ENCODE results near the gene AFAP1L2.
A peak's percentile ranks its signal among the peaks of the same experiment; 100 is the strongest.

AFAP1L2 gene, protein sequence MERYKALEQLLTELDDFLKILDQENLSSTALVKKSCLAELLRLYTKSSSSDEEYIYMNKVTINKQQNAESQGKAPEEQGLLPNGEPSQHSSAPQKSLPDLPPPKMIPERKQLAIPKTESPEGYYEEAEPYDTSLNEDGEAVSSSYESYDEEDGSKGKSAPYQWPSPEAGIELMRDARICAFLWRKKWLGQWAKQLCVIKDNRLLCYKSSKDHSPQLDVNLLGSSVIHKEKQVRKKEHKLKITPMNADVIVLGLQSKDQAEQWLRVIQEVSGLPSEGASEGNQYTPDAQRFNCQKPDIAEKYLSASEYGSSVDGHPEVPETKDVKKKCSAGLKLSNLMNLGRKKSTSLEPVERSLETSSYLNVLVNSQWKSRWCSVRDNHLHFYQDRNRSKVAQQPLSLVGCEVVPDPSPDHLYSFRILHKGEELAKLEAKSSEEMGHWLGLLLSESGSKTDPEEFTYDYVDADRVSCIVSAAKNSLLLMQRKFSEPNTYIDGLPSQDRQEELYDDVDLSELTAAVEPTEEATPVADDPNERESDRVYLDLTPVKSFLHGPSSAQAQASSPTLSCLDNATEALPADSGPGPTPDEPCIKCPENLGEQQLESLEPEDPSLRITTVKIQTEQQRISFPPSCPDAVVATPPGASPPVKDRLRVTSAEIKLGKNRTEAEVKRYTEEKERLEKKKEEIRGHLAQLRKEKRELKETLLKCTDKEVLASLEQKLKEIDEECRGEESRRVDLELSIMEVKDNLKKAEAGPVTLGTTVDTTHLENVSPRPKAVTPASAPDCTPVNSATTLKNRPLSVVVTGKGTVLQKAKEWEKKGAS

DNA sequence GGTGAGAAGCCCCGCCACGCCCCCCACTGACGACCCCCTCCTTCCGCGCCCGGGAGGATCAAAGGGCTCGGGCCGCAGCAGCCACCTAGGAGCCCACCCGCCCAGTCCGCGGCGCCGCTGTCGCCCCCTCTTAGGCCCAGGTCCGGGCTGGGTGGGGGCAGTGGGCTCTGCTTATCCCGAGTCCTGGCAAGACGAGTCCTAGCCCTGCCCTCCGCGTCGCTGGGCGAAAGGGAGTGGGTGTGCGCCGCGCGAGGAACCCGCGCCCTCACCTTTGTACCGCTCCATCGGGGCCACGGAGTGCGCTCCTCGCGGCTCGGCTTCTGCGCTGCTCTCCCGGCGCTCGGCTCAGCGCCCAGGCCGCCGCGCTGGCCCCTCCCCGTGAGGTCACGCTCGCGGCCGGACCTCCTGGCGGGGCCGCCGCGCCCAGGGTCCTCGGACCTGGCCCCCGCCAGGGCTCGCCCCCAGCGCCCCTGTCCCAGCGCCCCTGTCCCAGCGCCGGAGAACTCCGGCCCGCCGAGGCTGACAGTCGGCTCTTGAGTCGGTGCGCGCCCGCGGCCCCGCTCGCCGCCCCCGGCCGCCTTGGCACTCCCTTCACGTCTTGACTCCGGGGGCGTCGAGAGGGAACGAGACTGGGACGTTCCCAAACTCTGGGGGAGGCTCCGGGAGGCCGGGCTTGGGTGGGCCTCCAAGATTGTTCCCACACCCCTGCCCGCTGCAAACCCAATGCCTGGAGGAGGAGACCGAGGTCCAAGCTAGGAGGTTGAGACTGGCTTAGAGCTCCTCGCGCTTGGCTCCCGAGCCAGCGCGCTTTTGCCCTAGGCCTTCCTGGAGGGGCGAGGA is at the start of gene AFAP1L2:
TSS of gene AFAP1L2 (minus strand) at position 332 of the 840 bp plus-strand sequence. CDS start at position 285, 47 bp downstream.
- CTCF ChIA-PET = interaction anchor here (0.7 to 2.8 kb wide), 5 partner anchors 10 to 117 kb away, joined by 3 to 18 read pairs (median 3); no protein-coding TSS in a partner anchor
- peak; percentile 67 for DNase-seq (ENCODE audit: low spot score)
- TF ChIP-seq, protein P1, sequence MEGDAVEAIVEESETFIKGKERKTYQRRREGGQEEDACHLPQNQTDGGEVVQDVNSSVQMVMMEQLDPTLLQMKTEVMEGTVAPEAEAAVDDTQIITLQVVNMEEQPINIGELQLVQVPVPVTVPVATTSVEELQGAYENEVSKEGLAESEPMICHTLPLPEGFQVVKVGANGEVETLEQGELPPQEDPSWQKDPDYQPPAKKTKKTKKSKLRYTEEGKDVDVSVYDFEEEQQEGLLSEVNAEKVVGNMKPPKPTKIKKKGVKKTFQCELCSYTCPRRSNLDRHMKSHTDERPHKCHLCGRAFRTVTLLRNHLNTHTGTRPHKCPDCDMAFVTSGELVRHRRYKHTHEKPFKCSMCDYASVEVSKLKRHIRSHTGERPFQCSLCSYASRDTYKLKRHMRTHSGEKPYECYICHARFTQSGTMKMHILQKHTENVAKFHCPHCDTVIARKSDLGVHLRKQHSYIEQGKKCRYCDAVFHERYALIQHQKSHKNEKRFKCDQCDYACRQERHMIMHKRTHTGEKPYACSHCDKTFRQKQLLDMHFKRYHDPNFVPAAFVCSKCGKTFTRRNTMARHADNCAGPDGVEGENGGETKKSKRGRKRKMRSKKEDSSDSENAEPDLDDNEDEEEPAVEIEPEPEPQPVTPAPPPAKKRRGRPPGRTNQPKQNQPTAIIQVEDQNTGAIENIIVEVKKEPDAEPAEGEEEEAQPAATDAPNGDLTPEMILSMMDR (conservative IDR thresholded peaks at IDR 0.05; ENCODE audit: low read depth) = no peak
- POLR2A ChIA-PET (ENCODE audit: low non-redundant PET) = interaction anchor here (0.6 kb wide), 1 partner anchor 9 kb away, joined by 5 read pairs; no protein-coding TSS in a partner anchor
- H3K27ac ChIP-seq = peak within 1 kb of the TSS; percentile 71

DNA sequence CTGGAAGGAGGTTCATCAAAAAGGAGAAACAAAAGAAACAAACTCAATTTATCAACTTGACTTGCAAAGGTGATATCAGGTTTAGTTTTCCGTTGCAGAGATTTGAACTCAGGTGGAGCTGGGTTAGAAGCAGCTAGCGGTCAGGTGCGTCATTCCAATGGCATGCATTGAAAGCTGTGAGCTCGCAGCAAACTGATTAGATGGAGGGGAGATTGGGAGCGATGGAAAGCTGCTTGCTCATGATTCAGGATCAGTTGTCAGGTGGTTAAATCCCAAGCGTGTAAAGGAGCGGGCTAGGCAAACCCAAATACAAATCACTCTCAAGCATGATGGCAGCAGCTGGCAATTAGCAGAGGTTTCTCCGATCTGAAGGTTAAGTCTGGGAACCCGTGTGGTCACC is 49.3 kb upstream of the AFAP1L2 start:
- ChIA-PET CTCF (no interaction called here), POLR2A (ENCODE audit: low non-redundant PET) (no interaction called here)
- TF ChIP-seq, protein P1 (conservative IDR thresholded peaks at IDR 0.05; ENCODE audit: low read depth) = no peak
- DNase-seq (ENCODE audit: low spot score) = no peak
- H3K27ac ChIP-seq = no peak overlapping the region

DNA sequence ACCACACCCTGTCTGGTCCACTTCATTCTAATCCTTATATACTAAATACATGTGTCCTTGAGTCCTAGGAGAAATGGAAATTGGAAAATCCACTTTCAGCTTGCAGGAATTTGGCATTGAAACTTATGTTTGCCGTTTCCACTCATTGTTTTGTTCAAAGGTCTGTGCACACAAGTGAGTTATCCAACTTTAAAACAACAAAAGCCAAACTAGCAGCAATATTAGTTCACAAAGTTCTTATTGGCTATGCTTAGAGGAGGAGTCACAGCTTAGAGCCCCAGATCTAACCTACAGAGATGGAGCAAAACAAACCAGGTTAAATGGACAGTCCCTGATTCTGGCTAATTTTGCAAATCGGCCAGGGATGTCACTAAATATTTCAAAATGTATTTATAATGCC is 44.6 kb upstream of the AFAP1L2 start:
- POLR2A ChIA-PET (ENCODE audit: low non-redundant PET) = interaction anchor here (1.0 kb wide), 1 partner anchor 8 kb away, joined by 6 read pairs; no protein-coding TSS in a partner anchor

DNA sequence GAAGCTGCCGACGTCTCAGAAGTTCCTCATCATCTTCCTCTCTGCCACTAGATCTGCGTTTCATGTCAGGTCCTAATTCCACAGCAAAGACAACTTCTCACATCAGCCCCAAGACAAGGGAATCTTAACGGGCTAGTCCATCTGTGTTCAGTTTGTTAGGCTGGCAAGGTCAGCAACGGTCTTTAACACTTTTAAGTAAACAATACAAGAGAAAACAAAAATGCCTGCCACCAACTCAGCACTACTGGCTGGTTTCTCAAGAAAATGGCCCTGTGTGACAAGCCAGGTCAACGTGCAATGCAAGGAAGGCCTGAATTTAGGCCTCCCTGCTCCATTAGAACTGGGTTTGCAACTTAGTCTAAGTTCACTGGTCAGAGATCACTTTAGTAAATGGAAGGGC is 41.0 kb upstream of the AFAP1L2 start:
- no peak for DNase-seq (ENCODE audit: low spot score)
- ChIA-PET POLR2A (ENCODE audit: low non-redundant PET) (no interaction called here), CTCF (no interaction called here)
- TF ChIP-seq, protein P1 (conservative IDR thresholded peaks at IDR 0.05; ENCODE audit: low read depth) = no peak
- H3K27ac ChIP-seq = no peak overlapping the region

More for the DNA sequence above, 44.6 kb upstream of the AFAP1L2 start:
- no peak for DNase-seq (ENCODE audit: low spot score)
- CTCF ChIA-PET = interaction anchor here (1.0 kb wide), 1 partner anchor 17 kb away, joined by 3 read pairs; no protein-coding TSS in a partner anchor
- TF ChIP-seq, protein P1 (conservative IDR thresholded peaks at IDR 0.05; ENCODE audit: low read depth) = no peak
- no peak overlapping the region for H3K27ac ChIP-seq

DNA sequence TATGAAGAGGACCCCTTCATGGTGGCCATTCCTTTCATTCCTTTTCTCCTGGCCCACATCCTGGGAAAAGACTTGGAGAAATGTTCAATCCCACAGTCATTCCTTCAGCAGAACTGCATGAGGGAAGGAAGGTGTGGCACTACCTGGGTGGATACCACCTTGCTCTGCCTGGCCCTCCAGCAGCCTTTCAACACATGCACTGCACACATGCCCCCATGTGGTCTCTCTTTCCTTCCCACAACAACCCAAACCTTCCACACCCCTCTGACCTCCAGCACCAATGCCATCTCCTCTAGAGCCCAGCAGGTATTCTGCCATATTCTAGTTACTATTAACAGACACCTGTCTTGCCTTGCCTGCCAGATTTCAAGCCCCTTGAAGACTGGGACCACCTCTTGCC is 40.5 kb upstream of the AFAP1L2 start:
- H3K27ac ChIP-seq = no peak overlapping the region
- ChIA-PET POLR2A (ENCODE audit: low non-redundant PET) (no interaction called here), CTCF (no interaction called here)
- no peak for DNase-seq (ENCODE audit: low spot score)
- TF ChIP-seq, protein P1 (conservative IDR thresholded peaks at IDR 0.05; ENCODE audit: low read depth) = no peak
